GM12892 (cell line): Measurements from ENCODE around the gene DPF1.

ENCODE experiments used
- DNase-seq: peaks from one replicate; pipeline ENCODE4 v3.0.0; 2011; ENCODE audit not compliant: insufficient read length
- FAIRE-seq: peaks from 2 replicates; lab custom pipeline; 2011; peaks lifted over from hg19 to GRCh38; lab: Jason Lieb, UNC
- POLR2A ChIP-seq: IDR thresholded peaks from 2 replicates; pipeline ENCODE4 v1.6.1; 2011; ENCODE audit warnings: low read depth, low read length, control low read depth
- POLR2AphosphoS5 ChIP-seq: IDR thresholded peaks from 2 replicates; pipeline ENCODE4 v1.6.1; 2011; ENCODE audit warnings: low read depth, low read length, control low read depth
- TAF1 ChIP-seq: IDR thresholded peaks from 2 replicates; pipeline ENCODE4 v1.6.1; 2011; ENCODE audit warnings: low read depth, mild to moderate bottlenecking, control low read depth, low read length, borderline replicate concordance

The DPF1 gene

GRCh38 chr19:38190061-38190460 is 34.0 kb downstream of the DPF1 start:
- no peak for DNase-seq
- TF ChIP-seq TAF1 (no peak), POLR2AphosphoS5 (no peak), POLR2A (no peak)
- no peak for FAIRE-seq

- FAIRE-seq: no peak
- TF ChIP-seq POLR2AphosphoS5 (no peak), TAF1 (no peak), POLR2A (no peak)
- no peak for DNase-seq
Measured at GRCh38 chr19:38185562-38185961, 38.5 kb downstream of the DPF1 start.

GRCh38 chr19:38184815-38185214 is 39.2 kb downstream of the DPF1 start:
- FAIRE-seq: no peak
- DNase-seq: no peak
- TF ChIP-seq POLR2A (no peak), TAF1 (no peak), POLR2AphosphoS5 (no peak)

GRCh38 chr19:38183251-38183897 is 40.6 kb downstream of the DPF1 start:
- no peak for TF ChIP-seq TAF1
- no peak for TF ChIP-seq POLR2A
- no peak for TF ChIP-seq POLR2AphosphoS5
- FAIRE-seq: no peak
- DNase-seq: no peak

GRCh38 chr19:38182536-38183210 is 41.3 kb downstream of the DPF1 start:
- FAIRE-seq (no peak), DNase-seq (no peak)
- no peak for TF ChIP-seq POLR2AphosphoS5
- TF ChIP-seq TAF1: no peak
- TF ChIP-seq POLR2A: no peak

- FAIRE-seq (no peak), DNase-seq (no peak)
- no peak for TF ChIP-seq TAF1
- no peak for TF ChIP-seq POLR2AphosphoS5
- TF ChIP-seq POLR2A: no peak
Measured at GRCh38 chr19:38180071-38180470, 44.0 kb downstream of the DPF1 start.

- FAIRE-seq (no peak), DNase-seq (no peak)
- TF ChIP-seq POLR2AphosphoS5 (no peak), TAF1 (no peak), POLR2A (no peak)
Measured at GRCh38 chr19:38175422-38175821, 48.6 kb downstream of the DPF1 start.

- no peak for TF ChIP-seq POLR2AphosphoS5
- no peak for TF ChIP-seq POLR2A
- no peak for TF ChIP-seq TAF1
- no peak for DNase-seq
- FAIRE-seq: no peak
Measured at GRCh38 chr19:38173291-38174041, 50.6 kb downstream of the DPF1 start.

- DNase-seq: no peak
- no peak for TF ChIP-seq POLR2A
- TF ChIP-seq POLR2AphosphoS5: no peak
- no peak for TF ChIP-seq TAF1
- FAIRE-seq: no peak
Measured at GRCh38 chr19:38172001-38172400, 52.0 kb downstream of the DPF1 start.

- no peak for TF ChIP-seq POLR2AphosphoS5
- TF ChIP-seq POLR2A: no peak
- TF ChIP-seq TAF1: no peak
- no peak for FAIRE-seq
- DNase-seq: no peak
Measured at GRCh38 chr19:38170334-38170733, 53.7 kb downstream of the DPF1 start.

- no peak for DNase-seq
- FAIRE-seq: no peak
- TF ChIP-seq POLR2AphosphoS5: no peak
- TF ChIP-seq POLR2A: no peak
- TF ChIP-seq TAF1: no peak
Measured at GRCh38 chr19:38168637-38169036, 55.4 kb downstream of the DPF1 start.
